T-helper 2 cell (primary cell): ENCODE measurements around the gene INPP5D.
"Not testable (repeated sequence)": the region's sequence is repeated elsewhere in the genome, so short reads cannot be mapped to it uniquely, and the experiment has no call there.

Experiments
- DNase-seq, 5 experiments: peaks; one replicate each; pipeline versions ENCODE4 v3.0.0 to v3.0.0-alpha.2; 2012 to 2022

The INPP5D gene

DNA sequence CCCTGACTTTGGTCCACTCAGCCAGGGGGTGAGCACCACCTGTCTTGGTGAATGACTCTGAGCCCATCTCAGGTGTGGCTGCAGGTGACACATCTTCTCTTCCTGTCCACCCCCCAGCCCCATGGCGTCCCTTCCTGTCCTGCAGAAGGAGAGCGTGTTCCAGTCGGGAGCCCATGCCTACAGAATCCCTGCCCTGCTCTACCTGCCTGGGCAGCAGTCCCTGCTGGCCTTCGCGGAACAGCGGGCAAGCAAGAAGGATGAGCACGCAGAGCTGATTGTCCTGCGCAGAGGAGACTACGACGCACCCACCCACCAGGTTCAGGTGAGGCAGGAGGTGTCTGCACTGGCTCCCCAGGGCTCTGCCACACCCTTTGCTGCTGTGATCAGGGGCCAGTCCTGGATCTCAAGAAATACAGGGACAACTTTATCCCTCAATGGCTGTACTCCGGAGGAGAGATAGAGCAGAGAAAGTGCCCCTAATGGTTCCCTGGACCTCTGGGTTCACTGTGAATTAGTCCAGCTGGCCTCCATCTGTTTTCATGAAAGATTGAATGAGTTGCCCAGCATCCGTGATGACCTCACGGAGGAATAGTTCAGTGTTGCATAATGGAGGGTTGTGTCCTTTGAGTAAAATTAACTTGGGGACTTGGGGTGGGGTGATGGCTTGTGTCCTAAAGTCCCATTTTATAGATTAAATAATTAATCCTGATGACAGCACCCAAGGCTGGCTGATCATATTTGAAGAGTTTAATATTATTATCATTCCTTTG is 27.4 kb upstream of the INPP5D start, which contains the start of gene NEU2:
Gene NEU2 (plus strand): TSS at position 122 of the 770 bp plus-strand sequence. CDS start 0 bp downstream, at position 122.
- no peak for DNase-seq

GRCh38 chr2:233033672-233034071 is 26.5 kb upstream of the INPP5D start:
- no peak for DNase-seq

- no peak for DNase-seq
These were observed 25.9 kb upstream of the INPP5D start for GRCh38 chr2:233034091-233034882.

GRCh38 chr2:233035426-233036161 is 24.5 kb upstream of the INPP5D start:
- no peak for DNase-seq

DNA sequence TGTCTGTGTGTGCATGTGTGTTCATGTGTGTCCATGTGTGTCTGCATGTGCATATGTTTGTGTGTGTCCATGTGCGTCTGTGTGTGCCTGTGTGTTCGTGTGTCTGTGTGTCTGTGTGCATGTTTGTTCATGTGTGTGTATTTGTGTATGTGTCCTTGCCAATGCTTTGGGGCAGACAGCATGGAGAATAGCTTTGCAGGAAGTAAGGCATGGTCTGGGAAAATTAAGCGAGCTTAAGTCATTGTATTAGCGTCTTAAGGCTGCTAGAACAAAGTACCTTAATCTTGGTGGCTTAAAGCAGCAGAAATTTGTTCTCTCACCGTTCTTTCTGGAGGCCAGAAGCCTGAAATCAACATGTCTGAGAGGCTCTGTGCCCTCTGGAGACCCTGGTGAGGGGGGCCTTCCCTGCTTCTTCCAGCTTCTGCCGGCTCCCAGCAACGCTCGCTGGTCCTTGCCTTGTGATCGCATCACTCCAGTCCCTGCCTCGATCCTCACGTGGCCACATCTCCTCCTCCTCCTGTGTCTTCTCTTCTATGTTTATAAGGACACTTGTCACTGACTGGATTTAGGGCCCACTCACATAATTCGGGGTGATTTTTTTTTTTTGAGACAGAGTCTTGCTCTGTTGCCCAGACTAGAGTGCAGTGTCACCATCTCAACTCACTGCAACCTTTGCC is 23.8 kb upstream of the INPP5D start:
- no peak for DNase-seq

GRCh38 chr2:233037078-233037477 is 23.1 kb upstream of the INPP5D start:
- no peak for DNase-seq

DNA sequence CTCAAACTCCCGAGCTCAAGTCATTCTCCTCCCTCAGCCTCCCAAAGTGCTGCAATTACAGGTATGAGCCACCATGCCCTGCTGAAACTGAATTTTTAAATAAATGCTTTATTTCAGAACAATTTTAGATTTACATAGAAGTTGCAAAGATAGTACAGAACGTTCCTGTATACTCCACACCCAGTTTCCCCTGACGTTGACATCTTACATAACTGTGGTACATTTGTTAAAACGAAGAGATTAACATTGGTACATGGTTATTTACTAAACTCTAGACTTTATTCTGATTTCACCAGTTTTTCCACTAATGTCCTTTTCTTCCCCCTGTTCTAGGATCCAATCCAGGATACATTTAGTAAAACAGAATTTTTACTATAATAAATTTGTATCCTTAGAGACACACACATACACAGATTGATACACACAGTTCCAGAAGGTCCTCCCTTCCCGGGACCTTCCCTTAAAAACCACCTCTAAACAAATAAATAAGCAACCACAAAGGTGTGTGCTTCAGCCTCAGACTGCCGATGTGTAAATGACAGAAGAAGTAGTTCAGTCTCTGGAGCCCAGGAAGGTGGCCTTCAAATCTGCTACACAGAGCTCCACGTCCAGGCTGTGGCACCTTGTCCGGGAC is 20.8 kb upstream of the INPP5D start:
- DNase-seq, result no peak

GRCh38 chr2:233039846-233040530 is 20.2 kb upstream of the INPP5D start:
- DNase-seq, result no peak

- no peak for DNase-seq
These were observed 19.6 kb upstream of the INPP5D start for GRCh38 chr2:233040571-233040970.

DNA sequence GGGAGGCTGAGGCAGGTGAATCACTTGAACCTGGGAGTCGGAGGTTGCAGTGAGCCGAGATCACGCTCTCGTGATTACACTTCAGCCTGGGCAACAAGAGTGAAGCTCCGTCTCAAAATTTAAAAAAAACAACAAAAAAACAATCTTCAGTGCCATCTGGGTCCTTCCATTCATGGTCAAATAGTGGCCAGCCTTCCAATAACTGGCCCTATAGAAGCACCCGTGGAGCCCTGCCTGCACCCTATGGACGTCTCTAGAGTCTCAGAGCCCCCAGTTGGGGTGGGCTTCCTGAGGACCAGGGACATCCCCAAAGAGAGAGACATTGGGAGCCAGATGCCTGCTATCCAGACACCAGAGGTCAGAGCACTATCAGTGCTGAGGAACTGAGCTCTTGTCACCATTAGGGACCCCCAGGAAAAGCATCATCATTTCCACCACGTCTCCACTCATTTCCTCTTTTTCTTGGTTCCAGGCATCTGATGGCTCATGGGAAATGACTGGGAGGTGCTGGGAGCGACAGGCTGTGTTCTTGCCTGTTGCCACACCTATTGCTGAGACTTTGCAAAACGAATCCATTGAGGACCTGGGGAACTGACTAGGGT is 18.3 kb upstream of the INPP5D start:
- no peak for DNase-seq

GRCh38 chr2:233042549-233042948 is 17.6 kb upstream of the INPP5D start:
- DNase-seq, result no peak

DNA sequence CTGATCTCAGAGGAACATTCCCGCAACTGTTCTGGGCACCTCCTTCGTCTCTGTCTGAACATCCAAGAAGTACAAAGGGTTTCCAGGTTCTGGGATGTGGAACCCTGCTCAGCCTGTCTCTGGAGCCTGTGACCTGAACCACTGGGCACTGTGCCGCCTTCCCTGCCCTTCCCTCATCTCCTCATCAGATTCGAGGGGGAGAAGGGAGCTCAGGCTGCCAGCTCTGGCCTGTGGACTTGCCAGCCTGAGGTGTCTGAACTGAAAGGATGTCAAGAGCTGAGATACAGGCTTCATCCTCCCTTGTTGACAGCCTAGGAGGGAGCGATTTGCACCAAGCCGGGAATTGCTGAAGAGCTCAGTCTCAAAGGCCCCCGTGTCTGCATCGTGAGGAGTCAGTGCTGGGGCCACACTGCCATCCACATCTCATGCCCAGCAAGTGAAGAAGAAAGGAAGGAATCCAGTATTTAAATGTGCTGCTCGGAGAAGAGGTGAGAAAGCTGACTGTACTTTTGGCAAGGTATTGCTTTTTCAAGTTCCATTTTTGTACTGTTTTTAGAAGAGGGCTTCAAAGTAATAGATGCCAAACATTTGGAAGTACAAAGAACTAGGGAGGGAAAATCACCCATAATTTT is 15.1 kb upstream of the INPP5D start:
- no peak for DNase-seq

GRCh38 chr2:233047206-233047605 is 12.9 kb upstream of the INPP5D start:
- no peak for DNase-seq

DNA sequence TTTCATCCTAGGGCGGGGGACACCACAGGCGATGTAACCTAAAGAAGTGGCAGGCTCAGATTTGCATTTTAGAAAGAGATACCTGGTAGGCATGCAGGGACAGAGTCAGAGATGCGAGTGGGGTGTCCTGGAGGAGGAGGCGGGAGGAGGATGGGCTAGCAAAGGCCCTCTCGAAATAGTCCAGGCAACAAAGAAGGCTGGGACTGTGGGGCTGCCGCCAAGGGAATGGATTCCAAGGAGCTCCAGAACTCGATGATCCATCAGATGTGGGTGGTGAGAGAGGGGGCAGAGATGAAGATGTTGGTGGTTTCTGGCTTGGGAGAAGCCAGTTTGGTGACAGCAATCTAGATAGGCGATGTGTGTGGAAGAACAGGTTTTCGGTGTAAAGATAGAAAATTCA is 12.5 kb upstream of the INPP5D start:
- no peak for DNase-seq

- DNase-seq, result no peak
These were observed 11.5 kb upstream of the INPP5D start for GRCh38 chr2:233048569-233049193.

- DNase-seq, result peak in 2 of 5 experiments; percentile 27 to 45
These were observed 10.9 kb upstream of the INPP5D start for GRCh38 chr2:233049194-233049761.

GRCh38 chr2:233051241-233052149 is 8.6 kb upstream of the INPP5D start:
- DNase-seq, result no peak

DNA sequence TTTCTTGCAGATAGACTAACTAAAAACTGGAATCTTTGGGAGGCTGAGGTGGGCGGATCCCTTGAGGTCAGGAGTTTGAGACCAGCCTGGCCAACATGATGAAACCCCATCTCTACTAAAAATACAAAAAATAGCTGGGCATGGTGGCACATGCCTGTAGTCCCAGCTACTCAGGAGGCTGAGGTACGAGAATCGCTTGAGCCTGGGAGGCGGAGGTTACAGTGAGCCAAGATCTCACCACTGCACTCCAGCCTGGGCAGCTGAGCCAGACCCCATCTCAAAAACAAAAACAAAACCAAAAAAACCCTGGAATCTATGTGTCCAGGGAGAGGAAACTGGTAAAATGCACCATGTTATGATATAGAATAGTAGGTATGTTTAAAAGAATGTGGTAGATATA is 7.6 kb upstream of the INPP5D start:
- not testable (repeated sequence) for DNase-seq
